GM19452 (cell line): Measurements from ENCODE around the gene PXMP2.

Experiments used
- ATAC-seq: cut with Tn5 transposase; IDR thresholded peaks from one replicate; pipeline ENCODE4 v1.9.1; 2021; ENCODE audit not compliant: unreplicated experiment

Gene PXMP2

GRCh38 chr12:132659146-132659545 lies 28.2 kb upstream of the PXMP2 start:
- ATAC-seq: no peak

GRCh38 chr12:132660052-132660451 lies 27.3 kb upstream of the PXMP2 start:
- no peak for ATAC-seq

- ATAC-seq: no peak
Measured at GRCh38 chr12:132660996-132661395, 26.4 kb upstream of the PXMP2 start.

GRCh38 chr12:132661972-132662371 lies 25.4 kb upstream of the PXMP2 start:
- ATAC-seq: no peak

GRCh38 chr12:132662901-132663755 lies 24.3 kb upstream of the PXMP2 start:
- ATAC-seq: no peak

GRCh38 chr12:132664206-132665148 lies 22.9 kb upstream of the PXMP2 start:
- no peak for ATAC-seq

- no peak for ATAC-seq
Measured at GRCh38 chr12:132665149-132665491, 22.3 kb upstream of the PXMP2 start.

GRCh38 chr12:132665794-132666193 lies 21.6 kb upstream of the PXMP2 start:
- no peak for ATAC-seq

- no peak for ATAC-seq
Measured at GRCh38 chr12:132668191-132669088, 18.9 kb upstream of the PXMP2 start.

- no peak for ATAC-seq
Measured at GRCh38 chr12:132669166-132669879, 18.1 kb upstream of the PXMP2 start.

GRCh38 chr12:132672116-132672515 lies 15.3 kb upstream of the PXMP2 start:
- no peak for ATAC-seq

- ATAC-seq: no peak
Measured at GRCh38 chr12:132672678-132673077, 14.7 kb upstream of the PXMP2 start.

GRCh38 chr12:132673288-132674179 lies 13.9 kb upstream of the PXMP2 start:
- ATAC-seq: no peak

- ATAC-seq: no peak
Measured at GRCh38 chr12:132674561-132674960, 12.8 kb upstream of the PXMP2 start.

- no peak for ATAC-seq
Measured at GRCh38 chr12:132675757-132676432, 11.5 kb upstream of the PXMP2 start.

- no peak for ATAC-seq
Measured at GRCh38 chr12:132677492-132677891, 9.9 kb upstream of the PXMP2 start.

GRCh38 chr12:132685400-132685799 lies 2.0 kb upstream of the PXMP2 start:
- no peak for ATAC-seq

GRCh38 chr12:132686825-132687210 lies 569 bp upstream of the PXMP2 start:
- ATAC-seq: peak; percentile 29

GRCh38 chr12:132689227-132689626 lies 1.8 kb downstream of the PXMP2 start:
- no peak for ATAC-seq
